Measurements from ENCODE around the gene PCDH15. TPM values are rescaled to one million over a fixed set of nuclear protein-coding genes. Genes with fewer than 3 reads are reported as not detected.

Gene PCDH15
- 1 to 10 TPM in 1 of 2 donors, not detected in 1; 1.1 TPM for total RNA-seq

- no peak within 1 kb of the TSS for H3K4me3 ChIP-seq
- TF ChIP-seq CTCF (IDR thresholded peaks at IDR 0.05) (peak in 1 of 4 experiments; percentile 5), POLR2A (IDR thresholded peaks at IDR 0.05) (no peak)
- H3K27me3 ChIP-seq (replicated peaks; ENCODE audit: insufficient read depth) = no peaks in the 10 kb centered on the region
- DNase-seq (ENCODE audit: low spot score) = no peak
- no peaks in the 10 kb centered on the region for H3K4me1 ChIP-seq (replicated peaks)
- no peaks in the 10 kb centered on the region for H3K36me3 ChIP-seq
- no peaks in the 10 kb centered on the region for H3K9me3 ChIP-seq
- 10% methylated on average over 10 of the region's 10 CpGs for WGBS
- intact Hi-C loops (cut with DNase I) = no loop called here
- H3K27ac ChIP-seq = no peak within 1 kb of the TSS
These were observed at the start of gene PCDH15 for GRCh38 chr10:54800741-54801421. Gene PCDH15 (minus strand): TSS chr10:54801231. CDS start chr10:54664262, 136,969 bp downstream.

GRCh38 chr10:54843932-54844331 is 42.9 kb upstream of the PCDH15 start:
- no peak for DNase-seq (ENCODE audit: low spot score)
- TF ChIP-seq CTCF (IDR thresholded peaks at IDR 0.05) (no peak), POLR2A (IDR thresholded peaks at IDR 0.05) (no peak), POLR2AphosphoS5 (IDR thresholded peaks at IDR 0.05) (no peak)
- Histone ChIP-seq H3K4me3 (no peak overlapping the region), H3K27me3 (replicated peaks; ENCODE audit: insufficient read depth) (no peaks in the 10 kb centered on the region), H3K4me1 (replicated peaks) (no peaks in the 10 kb centered on the region), H3K36me3 (no peaks in the 10 kb centered on the region), H3K27ac (no peak overlapping the region), H3K9me3 (no peaks in the 10 kb centered on the region)
- intact Hi-C loops (cut with DNase I) = no loop called here

- H3K27me3 ChIP-seq (replicated peaks; ENCODE audit: insufficient read depth) = no peaks in the 10 kb centered on the region
- WGBS = 24% methylated on average over 5 of the region's 5 CpGs
- DNase-seq (ENCODE audit: low spot score) = no peak
- no peaks in the 10 kb centered on the region for H3K9me3 ChIP-seq
- intact Hi-C loops (cut with DNase I) = no loop called here
- H3K4me1 ChIP-seq (replicated peaks) = no peaks in the 10 kb centered on the region
- H3K4me3 ChIP-seq = no peak overlapping the region
- no peak overlapping the region for H3K27ac ChIP-seq
- H3K36me3 ChIP-seq = no peaks in the 10 kb centered on the region
- TF ChIP-seq POLR2AphosphoS5 (IDR thresholded peaks at IDR 0.05) (no peak), CTCF (IDR thresholded peaks at IDR 0.05) (no peak), POLR2A (IDR thresholded peaks at IDR 0.05) (no peak)
These were observed 42.1 kb upstream of the PCDH15 start for GRCh38 chr10:54843085-54843646.

- 83% methylated on average over 5 of the region's 5 CpGs for WGBS
- Histone ChIP-seq H3K36me3 (no peaks in the 10 kb centered on the region), H3K4me3 (no peak overlapping the region), H3K27me3 (replicated peaks; ENCODE audit: insufficient read depth) (no peaks in the 10 kb centered on the region), H3K27ac (no peak overlapping the region), H3K9me3 (no peaks in the 10 kb centered on the region), H3K4me1 (replicated peaks) (no peaks in the 10 kb centered on the region)
- TF ChIP-seq POLR2AphosphoS5 (IDR thresholded peaks at IDR 0.05) (no peak), POLR2A (IDR thresholded peaks at IDR 0.05) (no peak), CTCF (IDR thresholded peaks at IDR 0.05) (no peak)
- intact Hi-C loops (cut with DNase I) = no loop called here
- no peak for DNase-seq (ENCODE audit: low spot score)
These were observed 36.4 kb upstream of the PCDH15 start for GRCh38 chr10:54837479-54837878.

GRCh38 chr10:54833029-54833428 is 32.0 kb upstream of the PCDH15 start:
- H3K36me3 ChIP-seq = no peaks in the 10 kb centered on the region
- H3K4me1 ChIP-seq (replicated peaks) = no peaks in the 10 kb centered on the region
- H3K27me3 ChIP-seq (replicated peaks; ENCODE audit: insufficient read depth) = no peaks in the 10 kb centered on the region
- H3K27ac ChIP-seq = no peak overlapping the region
- TF ChIP-seq POLR2A (IDR thresholded peaks at IDR 0.05) (no peak), CTCF (IDR thresholded peaks at IDR 0.05) (no peak), POLR2AphosphoS5 (IDR thresholded peaks at IDR 0.05) (no peak)
- 41% methylated on average over 2 of the region's 2 CpGs for WGBS
- intact Hi-C loops (cut with DNase I) = no loop called here
- H3K9me3 ChIP-seq = no peaks in the 10 kb centered on the region
- no peak for DNase-seq (ENCODE audit: low spot score)
- H3K4me3 ChIP-seq = no peak overlapping the region

Data from prostate gland (tissue), 2 donors.